Measurements from ENCODE around the gene CACNA1H.

CACNA1H gene

GRCh38 chr16:1213231-1213630 is 60.3 kb downstream of the CACNA1H start:
- TF ChIP-seq CTCF (IDR thresholded peaks at IDR 0.05; ENCODE audit: low read depth, low read length) = no peak
- no peaks in the 10 kb centered on the region for H3K36me3 ChIP-seq
- no peak overlapping the region for H3K4me3 ChIP-seq (ENCODE audit: low read depth, low read length)
- no peaks in the 10 kb centered on the region for H3K9me3 ChIP-seq
- H3K4me1 ChIP-seq = no peaks in the 10 kb centered on the region
- no peaks in the 10 kb centered on the region for H3K27me3 ChIP-seq
- DNase-seq = no peak

- Histone ChIP-seq H3K4me1 (no peaks in the 10 kb centered on the region), H3K9me3 (no peaks in the 10 kb centered on the region), H3K4me3 (ENCODE audit: low read depth, low read length) (no peak overlapping the region), H3K36me3 (no peaks in the 10 kb centered on the region), H3K27me3 (no peaks in the 10 kb centered on the region)
- TF ChIP-seq CTCF (IDR thresholded peaks at IDR 0.05; ENCODE audit: low read depth, low read length) = no peak
- no peak for DNase-seq
These were observed 61.0 kb downstream of the CACNA1H start for GRCh38 chr16:1213796-1214372.

GRCh38 chr16:1214719-1215118 is 61.8 kb downstream of the CACNA1H start:
- Histone ChIP-seq H3K4me1 (no peaks in the 10 kb centered on the region), H3K9me3 (no peaks in the 10 kb centered on the region), H3K27me3 (no peaks in the 10 kb centered on the region), H3K4me3 (ENCODE audit: low read depth, low read length) (no peak overlapping the region), H3K36me3 (no peaks in the 10 kb centered on the region)
- DNase-seq = no peak
- no peak for TF ChIP-seq CTCF (IDR thresholded peaks at IDR 0.05; ENCODE audit: low read depth, low read length)

- H3K4me1 ChIP-seq = no peaks in the 10 kb centered on the region
- H3K36me3 ChIP-seq = no peaks in the 10 kb centered on the region
- no peak for TF ChIP-seq CTCF (IDR thresholded peaks at IDR 0.05; ENCODE audit: low read depth, low read length)
- no peaks in the 10 kb centered on the region for H3K9me3 ChIP-seq
- no peaks in the 10 kb centered on the region for H3K27me3 ChIP-seq
- no peak overlapping the region for H3K4me3 ChIP-seq (ENCODE audit: low read depth, low read length)
- DNase-seq = no peak
These were observed 62.8 kb downstream of the CACNA1H start for GRCh38 chr16:1215574-1216295.

- DNase-seq = no peak
- Histone ChIP-seq H3K36me3 (no peaks in the 10 kb centered on the region), H3K27me3 (peaks cover 4% of the 10 kb centered on the region; the same call in 1 of the 2 replicates), H3K4me1 (no peaks in the 10 kb centered on the region), H3K9me3 (no peaks in the 10 kb centered on the region), H3K4me3 (ENCODE audit: low read depth, low read length) (no peak overlapping the region)
- TF ChIP-seq CTCF (IDR thresholded peaks at IDR 0.05; ENCODE audit: low read depth, low read length) = no peak
These were observed 63.4 kb downstream of the CACNA1H start for GRCh38 chr16:1216296-1216619.

- DNase-seq = no peak
- no peaks in the 10 kb centered on the region for H3K9me3 ChIP-seq
- H3K27me3 ChIP-seq = peaks cover 4% of the 10 kb centered on the region; the same call in 1 of the 2 replicates
- no peak overlapping the region for H3K4me3 ChIP-seq (ENCODE audit: low read depth, low read length)
- TF ChIP-seq CTCF (IDR thresholded peaks at IDR 0.05; ENCODE audit: low read depth, low read length) = no peak
- no peaks in the 10 kb centered on the region for H3K4me1 ChIP-seq
- H3K36me3 ChIP-seq = no peaks in the 10 kb centered on the region
These were observed 63.9 kb downstream of the CACNA1H start for GRCh38 chr16:1216681-1217400.

Data from BE2C (cell line).